Hematopoietic multipotent progenitor cell treated with erythropoietin and hydrocortisone succinate and interleukin-3 and kit ligand, for 6 days (in vitro differentiated cells): ENCODE data around the gene DUSP28.
A peak's percentile ranks its signal among the peaks of the same experiment; 100 is the strongest.

Experiments used
- DNase-seq: peaks from one replicate; pipeline ENCODE4 v3.0.0-alpha.2; 2015

DUSP28 gene, protein sequence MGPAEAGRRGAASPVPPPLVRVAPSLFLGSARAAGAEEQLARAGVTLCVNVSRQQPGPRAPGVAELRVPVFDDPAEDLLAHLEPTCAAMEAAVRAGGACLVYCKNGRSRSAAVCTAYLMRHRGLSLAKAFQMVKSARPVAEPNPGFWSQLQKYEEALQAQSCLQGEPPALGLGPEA

GRCh38 chr2:240560084-240560479 lies at the start of gene DUSP28:
TSS of gene DUSP28 (plus strand) at chr2:240560357. CDS start at chr2:240560685, 328 bp downstream.
- DNase-seq, result peak; percentile 93

- no peak for DNase-seq
Measured at GRCh38 chr2:240510513-240511210, 49.5 kb upstream of the DUSP28 start.

GRCh38 chr2:240511351-240512108 lies 48.6 kb upstream of the DUSP28 start:
- DNase-seq, result no peak

DNA sequence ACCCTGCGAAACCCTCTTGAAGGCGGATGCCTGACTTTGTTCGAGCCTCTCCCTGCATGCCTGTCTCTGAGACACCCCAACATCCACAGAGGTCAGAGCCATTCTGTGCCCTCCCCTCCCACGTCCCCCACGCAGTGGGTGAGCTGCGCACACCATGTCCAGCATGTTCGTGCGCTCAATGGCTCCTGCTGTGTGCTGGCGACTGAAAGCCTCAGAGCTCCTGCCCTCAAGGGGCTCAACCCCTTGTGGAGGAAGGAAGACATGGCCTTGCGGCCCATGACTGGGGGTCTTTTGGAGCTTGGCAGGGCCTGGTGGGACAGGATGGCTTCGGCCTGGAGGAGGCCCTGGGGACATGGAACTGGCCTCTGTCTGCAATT lies 48.1 kb upstream of the DUSP28 start:
- DNase-seq, result no peak

GRCh38 chr2:240512666-240513535 lies 47.3 kb upstream of the DUSP28 start:
- no peak for DNase-seq

- peak; percentile 90 for DNase-seq
Measured at GRCh38 chr2:240513549-240514287, 46.4 kb upstream of the DUSP28 start.

DNA sequence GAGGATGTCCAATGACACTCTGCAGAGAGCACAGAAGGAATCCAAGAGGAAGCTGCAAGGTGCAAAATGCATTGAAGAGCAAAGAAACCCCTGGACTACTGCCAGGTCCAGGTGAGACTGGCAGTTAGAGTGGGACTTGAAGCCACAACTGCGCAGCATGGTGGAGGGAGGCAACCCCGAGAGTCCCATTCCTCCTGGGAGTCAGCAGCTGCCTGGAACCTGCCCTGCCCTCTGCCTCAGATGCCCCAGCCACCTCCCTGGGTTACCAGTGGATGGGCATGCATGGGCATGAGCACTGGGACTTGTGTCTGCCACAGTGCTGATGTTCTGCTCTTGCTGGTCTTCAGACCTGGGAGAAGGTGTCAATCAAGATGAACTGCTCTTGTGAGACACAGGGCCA lies 45.5 kb upstream of the DUSP28 start:
- no peak for DNase-seq

DNA sequence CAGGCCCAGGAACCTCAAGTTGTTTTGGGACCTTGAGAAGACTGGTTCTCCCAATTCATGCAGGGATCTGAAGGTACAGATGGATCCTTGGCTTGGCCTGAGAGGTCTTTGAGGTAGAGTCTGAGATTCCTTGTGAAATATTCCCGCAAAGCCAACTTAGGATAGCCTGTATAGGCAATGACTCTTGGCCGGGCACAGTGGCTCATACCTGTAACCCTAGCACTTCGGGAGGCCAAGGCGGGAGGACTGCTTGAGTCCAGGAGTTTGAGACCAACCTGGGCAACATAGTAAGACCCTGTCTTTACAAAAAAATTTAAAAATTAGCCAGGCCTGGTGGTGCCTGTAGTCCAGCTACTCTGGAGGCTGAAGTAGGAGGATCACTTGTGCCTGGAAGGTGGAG lies 42.8 kb upstream of the DUSP28 start:
- DNase-seq, result no peak

DNA sequence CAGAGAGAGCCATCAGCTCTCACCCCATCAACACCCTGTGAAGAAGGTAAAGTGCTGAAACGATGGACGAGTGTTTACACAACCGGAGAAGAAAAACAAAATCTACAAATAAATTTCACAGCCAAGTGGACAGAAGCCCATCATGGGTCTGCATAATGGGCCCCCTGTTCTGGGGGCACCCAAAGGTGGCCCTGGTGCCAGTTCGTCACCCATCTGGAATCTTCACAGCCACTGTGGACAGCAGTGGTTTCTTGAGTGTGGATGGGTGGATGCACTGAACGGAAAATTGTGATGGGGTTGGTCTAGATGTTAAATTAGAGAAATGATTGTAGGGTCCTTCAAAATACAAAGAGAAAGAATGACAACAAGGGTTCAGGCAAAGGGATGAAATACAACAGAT lies 41.2 kb upstream of the DUSP28 start:
- no peak for DNase-seq

- DNase-seq, result no peak
Measured at GRCh38 chr2:240519396-240520129, 40.6 kb upstream of the DUSP28 start.

GRCh38 chr2:240520130-240520973 lies 39.8 kb upstream of the DUSP28 start:
- no peak for DNase-seq

- no peak for DNase-seq
Measured at GRCh38 chr2:240520974-240521350, 39.2 kb upstream of the DUSP28 start.

DNA sequence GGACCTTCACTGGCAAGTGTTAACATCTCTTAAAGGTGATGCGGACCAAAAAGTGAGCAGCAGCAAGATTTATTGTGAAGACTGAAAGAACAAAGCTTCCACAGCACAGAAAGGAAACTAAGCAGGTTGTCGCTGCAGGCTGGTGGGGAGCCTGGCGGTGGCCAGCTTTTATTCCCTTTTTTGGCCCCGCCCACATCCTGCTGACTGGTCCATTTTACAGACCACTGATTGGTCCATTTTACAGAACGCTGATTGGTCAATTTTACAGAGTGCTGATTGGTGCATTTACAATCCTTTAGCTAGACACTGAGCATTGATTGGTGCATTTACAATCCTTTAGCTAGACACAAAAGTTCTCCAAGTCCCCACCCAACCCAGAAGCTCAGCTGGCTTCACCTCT lies 38.3 kb upstream of the DUSP28 start:
- DNase-seq, result peak; percentile 7

GRCh38 chr2:240522406-240522805 lies 37.8 kb upstream of the DUSP28 start:
- DNase-seq, result no peak

GRCh38 chr2:240523451-240524281 lies 36.5 kb upstream of the DUSP28 start:
- DNase-seq, result no peak

- peak; percentile 5 for DNase-seq
Measured at GRCh38 chr2:240524963-240525718, 35.0 kb upstream of the DUSP28 start.

- DNase-seq, result no peak
Measured at GRCh38 chr2:240525802-240526201, 34.4 kb upstream of the DUSP28 start.

GRCh38 chr2:240526521-240526920 lies 33.6 kb upstream of the DUSP28 start:
- no peak for DNase-seq

- no peak for DNase-seq
Measured at GRCh38 chr2:240527153-240527750, 32.9 kb upstream of the DUSP28 start.
